ENCODE measurements around the gene UNC5B.

The UNC5B gene

GRCh38 chr10:71262027-71262426 is 49.7 kb downstream of the UNC5B start:
- Histone ChIP-seq H3K27me3 (ENCODE audit: insufficient read depth, poor library complexity, severe bottlenecking) (no peaks in the 10 kb centered on the region), H3K4me1 (ENCODE audit: insufficient read depth, poor library complexity, severe bottlenecking) (peaks cover 31% of the 10 kb centered on the region), H3K27ac (ENCODE audit: poor library complexity, severe bottlenecking) (no peak overlapping the region), H3K4me3 (ENCODE audit: severe bottlenecking) (no peak overlapping the region), H3K36me3 (ENCODE audit: low read depth) (no peaks in the 10 kb centered on the region), H3K9me3 (ENCODE audit: severe bottlenecking) (no peaks in the 10 kb centered on the region)
- DNase-seq (ENCODE audit: low spot score) (no peak), ATAC-seq (ENCODE audit: low read depth) (no peak)
- TF ChIP-seq CTCF (IDR thresholded peaks at IDR 0.05; ENCODE audit: poor library complexity, severe bottlenecking) = no peak

- H3K27me3 ChIP-seq (ENCODE audit: insufficient read depth, poor library complexity, severe bottlenecking) = no peaks in the 10 kb centered on the region
- ATAC-seq (ENCODE audit: low read depth) (no peak), DNase-seq (ENCODE audit: low spot score) (no peak)
- H3K4me3 ChIP-seq (ENCODE audit: severe bottlenecking) = no peak overlapping the region
- H3K9me3 ChIP-seq (ENCODE audit: severe bottlenecking) = no peaks in the 10 kb centered on the region
- no peak for TF ChIP-seq CTCF (IDR thresholded peaks at IDR 0.05; ENCODE audit: poor library complexity, severe bottlenecking)
- no peak overlapping the region for H3K27ac ChIP-seq (ENCODE audit: poor library complexity, severe bottlenecking)
- no peaks in the 10 kb centered on the region for H3K36me3 ChIP-seq (ENCODE audit: low read depth)
- H3K4me1 ChIP-seq (ENCODE audit: insufficient read depth, poor library complexity, severe bottlenecking) = peaks cover 31% of the 10 kb centered on the region
These were observed 50.4 kb downstream of the UNC5B start for GRCh38 chr10:71262817-71263216.

- TF ChIP-seq CTCF (IDR thresholded peaks at IDR 0.05; ENCODE audit: poor library complexity, severe bottlenecking) = no peak
- Histone ChIP-seq H3K27me3 (ENCODE audit: insufficient read depth, poor library complexity, severe bottlenecking) (no peaks in the 10 kb centered on the region), H3K36me3 (ENCODE audit: low read depth) (no peaks in the 10 kb centered on the region), H3K27ac (ENCODE audit: poor library complexity, severe bottlenecking) (no peak overlapping the region), H3K9me3 (ENCODE audit: severe bottlenecking) (no peaks in the 10 kb centered on the region), H3K4me3 (ENCODE audit: severe bottlenecking) (no peak overlapping the region), H3K4me1 (ENCODE audit: insufficient read depth, poor library complexity, severe bottlenecking) (peaks cover 31% of the 10 kb centered on the region)
- no peak for DNase-seq (ENCODE audit: low spot score)
- ATAC-seq (ENCODE audit: low read depth) = no peak
These were observed 51.0 kb downstream of the UNC5B start for GRCh38 chr10:71263376-71263775.

GRCh38 chr10:71264345-71265200 is 52.2 kb downstream of the UNC5B start:
- ATAC-seq (ENCODE audit: low read depth) (no peak), DNase-seq (ENCODE audit: low spot score) (no peak)
- Histone ChIP-seq H3K36me3 (ENCODE audit: low read depth) (no peaks in the 10 kb centered on the region), H3K27ac (ENCODE audit: poor library complexity, severe bottlenecking) (no peak overlapping the region), H3K27me3 (ENCODE audit: insufficient read depth, poor library complexity, severe bottlenecking) (no peaks in the 10 kb centered on the region), H3K4me1 (ENCODE audit: insufficient read depth, poor library complexity, severe bottlenecking) (peaks cover 30% of the 10 kb centered on the region), H3K9me3 (ENCODE audit: severe bottlenecking) (no peaks in the 10 kb centered on the region), H3K4me3 (ENCODE audit: severe bottlenecking) (no peak overlapping the region)
- TF ChIP-seq CTCF (IDR thresholded peaks at IDR 0.05; ENCODE audit: poor library complexity, severe bottlenecking) = no peak

GRCh38 chr10:71265201-71265575 is 52.8 kb downstream of the UNC5B start:
- Histone ChIP-seq H3K4me1 (ENCODE audit: insufficient read depth, poor library complexity, severe bottlenecking) (peaks cover 24% of the 10 kb centered on the region), H3K9me3 (ENCODE audit: severe bottlenecking) (no peaks in the 10 kb centered on the region), H3K4me3 (ENCODE audit: severe bottlenecking) (no peak overlapping the region), H3K36me3 (ENCODE audit: low read depth) (no peaks in the 10 kb centered on the region), H3K27ac (ENCODE audit: poor library complexity, severe bottlenecking) (no peak overlapping the region), H3K27me3 (ENCODE audit: insufficient read depth, poor library complexity, severe bottlenecking) (no peaks in the 10 kb centered on the region)
- ATAC-seq (ENCODE audit: low read depth) = no peak
- no peak for DNase-seq (ENCODE audit: low spot score)
- no peak for TF ChIP-seq CTCF (IDR thresholded peaks at IDR 0.05; ENCODE audit: poor library complexity, severe bottlenecking)

All from RWPE2 (cell line).